Measurements from ENCODE around the gene IQCE. TPM values are rescaled to one million over a fixed set of nuclear protein-coding genes. Genes with fewer than 3 reads are reported as not detected.

The IQCE gene
- polyA plus RNA-seq, 3 donors, result 1.8 to 8.4 (median 3.0) TPM

DNA sequence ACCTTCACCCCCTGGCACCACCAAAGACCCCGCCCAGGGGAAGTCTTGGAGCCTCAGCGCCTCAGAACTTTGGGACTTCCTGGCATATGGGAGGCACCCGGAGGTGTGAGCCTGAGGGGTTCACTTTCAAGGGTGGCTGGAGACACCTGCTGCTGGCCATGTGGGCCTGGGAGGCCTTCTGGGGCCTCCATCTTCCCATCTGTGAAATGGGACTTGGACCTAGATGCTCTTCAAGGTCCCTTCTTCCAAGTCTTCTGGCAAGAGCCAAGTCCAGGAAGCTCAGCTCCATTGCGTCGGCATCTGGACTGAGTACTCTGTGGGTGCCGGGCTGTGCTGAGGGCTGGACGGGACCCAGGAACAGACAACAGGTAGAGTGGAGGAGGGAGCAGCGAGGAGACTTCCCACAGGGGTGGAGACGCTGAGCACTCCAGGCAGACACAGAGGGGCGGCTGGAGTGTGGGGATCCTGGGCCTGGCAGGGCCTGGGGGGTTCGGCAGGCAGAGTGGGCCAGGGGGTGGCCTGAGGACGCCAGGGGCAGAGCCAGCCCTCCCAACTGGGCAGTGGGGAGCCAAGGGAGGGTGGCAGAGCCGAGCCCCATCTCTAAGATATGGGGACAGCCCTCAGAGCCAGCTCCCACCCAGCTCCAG is 48.5 kb upstream of the IQCE start:
- intact Hi-C loops (cut with micrococcal nuclease), result loop anchor here in 1 of 2 donors (10.0 kb wide), 1 partner anchor 105 kb away; the partner anchor contains the start of gene CHST12
- H2AFZ ChIP-seq (ENCODE audit: insufficient read depth, low read depth, low read length, poor library complexity, severe bottlenecking), result peak overlapping the region; percentile 73
- peak overlapping the region; percentile 67 to 76 for H3K4me3 Mint-ChIP-seq

DNA sequence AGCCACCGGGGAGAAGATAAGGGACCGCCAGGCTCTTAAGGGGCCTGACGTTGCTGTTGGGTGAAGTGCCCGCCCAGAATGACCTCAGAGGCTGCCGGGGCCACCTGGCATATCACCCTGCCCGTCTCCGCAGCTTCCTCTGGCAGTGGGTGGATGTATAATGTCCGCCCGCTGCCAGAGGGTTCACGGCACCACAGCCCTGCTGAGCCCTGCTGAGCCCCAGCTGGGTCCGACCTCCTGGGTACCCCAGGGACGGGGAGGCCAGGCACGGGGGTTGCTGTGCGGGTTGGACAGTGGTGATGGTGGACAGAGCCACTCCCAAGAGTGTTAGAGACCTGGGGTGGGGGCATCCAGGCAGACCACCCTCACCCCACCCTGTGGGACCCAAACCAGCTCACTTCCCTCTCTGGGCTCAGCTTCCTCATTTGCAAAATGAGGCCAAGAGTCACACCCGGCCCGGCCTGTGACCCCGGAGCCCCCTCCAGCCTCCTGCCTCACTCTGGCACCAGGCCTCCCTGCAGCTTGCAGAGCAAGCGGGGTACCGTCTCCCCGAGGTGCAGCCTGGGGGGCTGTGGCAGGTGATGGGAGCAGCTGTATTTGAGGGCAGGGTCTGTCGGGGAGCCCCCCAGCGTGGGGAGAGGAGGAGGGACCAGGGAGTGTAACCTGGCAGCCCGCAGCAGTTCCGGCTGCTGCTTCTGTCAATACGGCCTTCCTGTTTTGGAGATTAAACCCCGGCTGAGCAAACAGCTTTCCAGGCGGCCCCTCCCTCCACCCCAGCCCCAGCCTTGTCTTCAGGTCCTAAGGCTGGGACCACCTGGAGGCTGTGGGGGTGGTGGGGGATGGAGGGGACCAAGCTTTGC is 47.6 kb upstream of the IQCE start:
- Histone ChIP-seq H3K4me1 (ENCODE audit: control insufficient read depth in 1 of 2, insufficient read depth in 2 of 2, low read length in 2 of 2) (peaks cover 61 to 65% of the 10 kb centered on the region in 2 donors), H3K36me3 (replicated peaks in 1 of 2; ENCODE audit: control insufficient read depth in 1 of 2, insufficient read depth in 2 of 2, low read length in 2 of 2) (no peaks in the 10 kb centered on the region), H3K9ac (ENCODE audit: insufficient read depth, low read length, poor library complexity, severe bottlenecking) (peak overlapping the region; percentile 78), H4K20me1 (ENCODE audit: insufficient read depth, low read length) (no peaks in the 10 kb centered on the region), H3K9me3 (replicated peaks in 1 of 2; ENCODE audit: control insufficient read depth in 1 of 2, insufficient read depth in 1 of 2, low read length in 2 of 2) (no peaks in the 10 kb centered on the region), H2AFZ (ENCODE audit: insufficient read depth, low read depth, low read length, poor library complexity, severe bottlenecking) (peak overlapping the region; percentile 73), H3K79me2 (ENCODE audit: insufficient read depth, low read length) (no peaks in the 10 kb centered on the region), H3K27ac (ENCODE audit: low read depth in 1 of 2, low read length in 2 of 2) (peak overlapping the region; percentile 89 to 95), H3K4me2 (replicated peaks; ENCODE audit: extremely low read depth, low read length, poor library complexity, severe bottlenecking) (peak overlapping the region; percentile 77), H3K4me3 (replicated peaks in 1 of 3; ENCODE audit: low read depth in 2 of 3, low read length in 3 of 3) (peak overlapping the region in 2 of 3 experiments; percentile 25 to 65), H3K27me3 (ENCODE audit: control insufficient read depth in 2 of 2, insufficient read depth in 2 of 2, low read length in 2 of 2) (no peaks in the 10 kb centered on the region)
- no peaks in the 10 kb centered on the region for H3K9me3 Mint-ChIP-seq
- H3K27me3 Mint-ChIP-seq (ENCODE audit: low read depth in 3 of 3), result peaks cover 3 to 7% (median 3%) of the 10 kb centered on the region in 3 donors
- TF ChIP-seq, protein P1, sequence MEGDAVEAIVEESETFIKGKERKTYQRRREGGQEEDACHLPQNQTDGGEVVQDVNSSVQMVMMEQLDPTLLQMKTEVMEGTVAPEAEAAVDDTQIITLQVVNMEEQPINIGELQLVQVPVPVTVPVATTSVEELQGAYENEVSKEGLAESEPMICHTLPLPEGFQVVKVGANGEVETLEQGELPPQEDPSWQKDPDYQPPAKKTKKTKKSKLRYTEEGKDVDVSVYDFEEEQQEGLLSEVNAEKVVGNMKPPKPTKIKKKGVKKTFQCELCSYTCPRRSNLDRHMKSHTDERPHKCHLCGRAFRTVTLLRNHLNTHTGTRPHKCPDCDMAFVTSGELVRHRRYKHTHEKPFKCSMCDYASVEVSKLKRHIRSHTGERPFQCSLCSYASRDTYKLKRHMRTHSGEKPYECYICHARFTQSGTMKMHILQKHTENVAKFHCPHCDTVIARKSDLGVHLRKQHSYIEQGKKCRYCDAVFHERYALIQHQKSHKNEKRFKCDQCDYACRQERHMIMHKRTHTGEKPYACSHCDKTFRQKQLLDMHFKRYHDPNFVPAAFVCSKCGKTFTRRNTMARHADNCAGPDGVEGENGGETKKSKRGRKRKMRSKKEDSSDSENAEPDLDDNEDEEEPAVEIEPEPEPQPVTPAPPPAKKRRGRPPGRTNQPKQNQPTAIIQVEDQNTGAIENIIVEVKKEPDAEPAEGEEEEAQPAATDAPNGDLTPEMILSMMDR (IDR thresholded peaks at IDR 0.05), result no peak
- peak overlapping the region; percentile 92 to 97 (median 95) for H3K27ac Mint-ChIP-seq
- no peaks in the 10 kb centered on the region for H3K36me3 Mint-ChIP-seq
- H3K4me1 Mint-ChIP-seq, result peaks cover 58% of the 10 kb centered on the region
- peak overlapping the region; percentile 76 to 81 for H3K4me3 Mint-ChIP-seq
- intact Hi-C loops (cut with micrococcal nuclease), result loop anchor here in 1 of 2 donors (10.0 kb wide), 1 partner anchor 106 kb away; the partner anchor contains the start of gene CHST12
- 0% methylated on average over 17 of the region's 27 CpGs for WGBS (ENCODE audit: insufficient coverage)
- DNase-seq, result peak; percentile 87 to 89 (median 88)

More for the DNA sequence above, 48.5 kb upstream of the IQCE start:
- peak overlapping the region; percentile 78 for H3K9ac ChIP-seq (ENCODE audit: insufficient read depth, low read length, poor library complexity, severe bottlenecking)
- H3K79me2 ChIP-seq (ENCODE audit: insufficient read depth, low read length), result no peaks in the 10 kb centered on the region
- H3K36me3 Mint-ChIP-seq, result no peaks in the 10 kb centered on the region
- peak overlapping the region; percentile 92 to 97 (median 95) for H3K27ac Mint-ChIP-seq
- peak overlapping the region; percentile 89 to 95 for H3K27ac ChIP-seq (ENCODE audit: low read depth in 1 of 2, low read length in 2 of 2)
- H3K9me3 ChIP-seq (replicated peaks in 1 of 2; ENCODE audit: control insufficient read depth in 1 of 2, insufficient read depth in 1 of 2, low read length in 2 of 2), result no peaks in the 10 kb centered on the region
- 77% methylated on average over 9 of the region's 13 CpGs for WGBS (ENCODE audit: insufficient coverage)
- no peak for DNase-seq
- H3K27me3 ChIP-seq (ENCODE audit: control insufficient read depth in 2 of 2, insufficient read depth in 2 of 2, low read length in 2 of 2), result no peaks in the 10 kb centered on the region
- H3K4me3 ChIP-seq (replicated peaks in 1 of 3; ENCODE audit: low read depth in 2 of 3, low read length in 3 of 3), result peak overlapping the region in 1 of 3 experiments; percentile 65
- no peaks in the 10 kb centered on the region for H3K9me3 Mint-ChIP-seq
- H4K20me1 ChIP-seq (ENCODE audit: insufficient read depth, low read length), result no peaks in the 10 kb centered on the region
- no peaks in the 10 kb centered on the region for H3K36me3 ChIP-seq (replicated peaks in 1 of 2; ENCODE audit: control insufficient read depth in 1 of 2, insufficient read depth in 2 of 2, low read length in 2 of 2)
- H3K4me2 ChIP-seq (replicated peaks; ENCODE audit: extremely low read depth, low read length, poor library complexity, severe bottlenecking), result peak overlapping the region; percentile 77
- TF ChIP-seq, protein P1 (IDR thresholded peaks at IDR 0.05), result no peak
- peaks cover 4 to 7% (median 5%) of the 10 kb centered on the region in 3 donors for H3K27me3 Mint-ChIP-seq (ENCODE audit: low read depth in 3 of 3)
- peaks cover 58% of the 10 kb centered on the region for H3K4me1 Mint-ChIP-seq
- peaks cover 61 to 65% of the 10 kb centered on the region in 2 donors for H3K4me1 ChIP-seq (ENCODE audit: control insufficient read depth in 1 of 2, insufficient read depth in 2 of 2, low read length in 2 of 2)

Measured in CD14-positive monocyte (primary cell).